Fibroblast of skin of back (primary cell): ENCODE measurements around the gene USP32.
"Not testable (repeated sequence)": the region's sequence is repeated elsewhere in the genome, so short reads cannot be mapped to it uniquely, and the experiment has no call there.

Source experiments
- DNase-seq: peaks from one replicate; pipeline ENCODE4 v3.0.0-alpha.2; 2013

The USP32 gene

GRCh38 chr17:60327901-60328273 is 64.0 kb downstream of the USP32 start:
- no peak for DNase-seq

- DNase-seq: no peak
Observed at GRCh38 chr17:60327134-60327900, 64.6 kb downstream of the USP32 start.

- DNase-seq: no peak
Observed at GRCh38 chr17:60326702-60327101, 65.2 kb downstream of the USP32 start.

GRCh38 chr17:60325730-60326524 is 66.0 kb downstream of the USP32 start:
- no peak for DNase-seq

- DNase-seq: no peak
Observed at GRCh38 chr17:60323754-60324153, 68.2 kb downstream of the USP32 start.

- no peak for DNase-seq
Observed at GRCh38 chr17:60322056-60322387, 69.9 kb downstream of the USP32 start.

GRCh38 chr17:60321336-60322055 is 70.4 kb downstream of the USP32 start:
- DNase-seq: no peak

GRCh38 chr17:60318830-60319229 is 73.1 kb downstream of the USP32 start:
- no peak for DNase-seq

GRCh38 chr17:60318326-60318725 is 73.6 kb downstream of the USP32 start:
- no peak for DNase-seq

GRCh38 chr17:60315650-60316049 is 76.3 kb downstream of the USP32 start:
- DNase-seq: no peak

GRCh38 chr17:60314900-60315299 is 77.0 kb downstream of the USP32 start:
- DNase-seq: not testable (repeated sequence)

GRCh38 chr17:60314423-60314822 is 77.5 kb downstream of the USP32 start:
- DNase-seq: no peak

- DNase-seq: peak; percentile 64
Observed at GRCh38 chr17:60311936-60312335, 80.0 kb downstream of the USP32 start.

- DNase-seq: peak; percentile 7
Observed at GRCh38 chr17:60311186-60311585, 80.7 kb downstream of the USP32 start.

- DNase-seq: no peak
Observed at GRCh38 chr17:60305141-60305540, 86.8 kb downstream of the USP32 start.

GRCh38 chr17:60304502-60304901 is 87.4 kb downstream of the USP32 start:
- DNase-seq: no peak

- no peak for DNase-seq
Observed at GRCh38 chr17:60303406-60304099, 88.4 kb downstream of the USP32 start.

GRCh38 chr17:60301649-60302048 is 90.3 kb downstream of the USP32 start:
- DNase-seq: no peak

- DNase-seq: no peak
Observed at GRCh38 chr17:60300949-60301348, 91.0 kb downstream of the USP32 start.

GRCh38 chr17:60300011-60300410 is 91.9 kb downstream of the USP32 start:
- DNase-seq: no peak

- no peak for DNase-seq
Observed at GRCh38 chr17:60297760-60298401, 94.1 kb downstream of the USP32 start.

GRCh38 chr17:60296177-60296576 is 95.8 kb downstream of the USP32 start:
- no peak for DNase-seq
